HepG2 (cell line): Measurements from ENCODE around the gene PRSS27. TPM values are rescaled to one million over a fixed set of nuclear protein-coding genes. Genes with fewer than 3 reads are reported as not detected.

Experiments
- FLYWCH1 ChIP-seq: sonication (generic); formaldehyde crosslinking; IDR thresholded peaks from 2 replicates; pipeline ENCODE4 v1.8.1; 2023; ENCODE audit warnings: mild to moderate bottlenecking, missing genetic modification reagents
- HIVEP1 ChIP-seq: sonication (generic); formaldehyde crosslinking; IDR thresholded peaks from 2 replicates; pipeline ENCODE4 v1.4.0; 2020; ENCODE audit warnings: mild to moderate bottlenecking, missing genetic modification reagents
- LRRFIP1 ChIP-seq: sonication (generic); formaldehyde crosslinking; conservative IDR thresholded peaks from 2 replicates; pipeline ENCODE4 v1.4.0; 2020; ENCODE audit warnings: missing genetic modification reagents
- MIER3 ChIP-seq: IDR thresholded peaks from 2 replicates; pipeline ENCODE4 v1.6.1; 2016; ENCODE audit warnings: missing compliant biosample characterization, borderline replicate concordance
- RELA ChIP-seq: sonication (generic); formaldehyde crosslinking; IDR thresholded peaks from 2 replicates; pipeline ENCODE4 v1.4.0; 2020; ENCODE audit warnings: missing genetic modification reagents
- REXO4 ChIP-seq: sonication (generic); formaldehyde crosslinking; IDR thresholded peaks from 2 replicates; pipeline ENCODE4 v1.8.0; 2022; ENCODE audit warnings: missing genetic modification reagents, mild to moderate bottlenecking, borderline replicate concordance
- SKI ChIP-seq: fragments of 450-650 bp; IDR thresholded peaks from one replicate; pipeline ENCODE4 v1.6.1; 2018; ENCODE audit warnings: mild to moderate bottlenecking; ENCODE audit not compliant: partially characterized antibody
- THAP9 ChIP-seq: sonication (generic); formaldehyde crosslinking; IDR thresholded peaks from 2 replicates; pipeline ENCODE4; 2020; ENCODE audit warnings: missing genetic modification reagents, mild to moderate bottlenecking, borderline replicate concordance
- ZNF609 ChIP-seq: sonication (generic); formaldehyde crosslinking; IDR thresholded peaks from 2 replicates; pipeline ENCODE4 v1.4.0; 2020; ENCODE audit warnings: mild to moderate bottlenecking, missing genetic modification reagents, borderline replicate concordance
- ZNF776 ChIP-seq: sonication (generic); formaldehyde crosslinking; IDR thresholded peaks from 2 replicates; pipeline ENCODE4 v1.4.0; 2020; ENCODE audit warnings: mild to moderate bottlenecking, missing genetic modification reagents
- ZNF790 ChIP-seq: sonication (generic); formaldehyde crosslinking; IDR thresholded peaks from 2 replicates; pipeline ENCODE4 v1.8.0; 2022; ENCODE audit warnings: missing genetic modification reagents, mild to moderate bottlenecking, borderline replicate concordance
- polyA plus RNA-seq, 8 experiments: library from polyadenylated mRNA; depleted of rRNA in 3 of 8; stranded (reverse) in 7 of 8; unstranded in 1 of 8; fragments of >200 nt; fragmentation: Illumina TruSeq in 4 of 8; extraction: Trizol in 4 of 8; gene quantifications; 2 replicates each; pipeline versions ENCODE4 v1.2.1 to v1.2.3, GENCODE V29; 2011 to 2016; ENCODE audit warnings: low read depth in 4 of 8, missing spikeins in 1 of 8, mixed read lengths in 1 of 8; ENCODE audit not compliant: insufficient read depth in 1 of 8
- total RNA-seq, 5 experiments: library from RNA; depleted of rRNA; stranded (reverse); fragments of >200 nt; fragmentation: Illumina TruSeq; extraction: Trizol; gene quantifications; 2 replicates each; pipeline ENCODE4 v1.2.3, GENCODE V29; 2016; ENCODE audit warnings: low read depth in 1 of 5
- TF ChIP-seq, protein P1 (sequence below): sonication (generic); formaldehyde crosslinking; IDR thresholded peaks from 2 replicates; pipeline ENCODE4 v1.5.0; 2020; ENCODE audit warnings: missing genetic modification reagents, mild to moderate bottlenecking, borderline replicate concordance
- TF ChIP-seq, protein P2 (sequence below): sonication (generic); formaldehyde crosslinking; IDR thresholded peaks from 2 replicates; pipeline ENCODE4 v1.8.0; 2022; ENCODE audit warnings: mild to moderate bottlenecking, missing genetic modification reagents, moderate library complexity

PRSS27 gene
- total and polyA plus RNA-seq, 2 of the 13 experiments (the other 11 are each of a cell fraction or from before 2014, with no cell fraction given), result 0.20 to 0.73 TPM

DNA sequence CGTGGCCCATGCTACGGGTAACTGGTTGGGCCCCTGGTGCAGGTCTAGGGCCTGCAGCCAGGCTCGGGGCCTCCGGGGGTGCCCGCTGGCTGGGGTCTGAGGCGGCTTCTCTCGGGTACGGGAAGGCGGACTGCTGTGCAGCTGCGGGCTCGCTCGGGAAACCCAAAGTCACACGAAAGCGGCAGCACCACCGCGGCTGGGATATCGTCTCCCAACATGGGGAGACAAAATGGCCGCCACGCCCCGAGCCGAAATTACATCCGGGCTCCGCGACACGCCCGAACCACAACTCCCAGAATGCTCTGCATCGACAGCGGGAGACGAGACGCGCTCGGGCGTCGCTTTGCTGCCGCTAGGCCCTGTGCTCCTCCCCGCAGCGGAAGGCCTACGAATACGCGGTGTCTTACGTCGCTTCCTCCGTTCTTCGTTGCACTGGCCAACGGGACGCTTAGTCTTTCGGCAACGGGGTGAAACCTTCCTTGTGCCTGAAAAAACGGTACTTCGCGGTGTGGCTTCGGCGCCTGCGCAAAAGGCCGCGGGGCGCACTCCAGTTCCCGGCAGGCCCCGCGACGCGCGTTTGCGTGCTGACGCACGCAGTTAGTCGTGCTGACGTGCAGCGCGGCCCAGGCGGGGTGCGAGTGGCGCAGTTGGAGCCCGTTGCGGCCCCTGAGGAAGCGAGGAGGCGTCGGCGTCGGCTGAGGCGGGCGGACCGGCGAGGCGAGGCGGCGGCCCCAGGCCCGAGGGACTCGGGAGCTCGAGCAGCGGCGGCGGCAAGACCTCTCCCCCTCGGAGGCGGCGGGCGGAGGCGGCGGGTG, 32.2 kb upstream of the PRSS27 start, which contains the start of gene SRRM2 (continued):
- TF ChIP-seq ZNF609 (CRISPR knock-in tag) (0 out of 2 replicates have a peak, but pooled peaks have one; percentile 16), HIVEP1 (CRISPR knock-in tag) (peak; percentile 52; the same call in 1 of the 2 replicates), MIER3 (CRISPR knock-in tag) (peak; percentile 14; the same call in 1 of the 2 replicates), REXO4 (CRISPR knock-in tag) (0 out of 2 replicates have a peak, but pooled peaks have one; percentile 25), ZNF790 (CRISPR knock-in tag) (no peak; the same call in 1 of the 2 replicates), LRRFIP1 (no peak), ZNF776 (CRISPR knock-in tag) (no peak), RELA (CRISPR knock-in tag) (no peak; the same call in none of the 2 replicates), FLYWCH1 (CRISPR knock-in tag) (no peak), THAP9 (peak; percentile 92; the same call in 1 of the 2 replicates), SKI (no peak)
- TF ChIP-seq, protein P1, sequence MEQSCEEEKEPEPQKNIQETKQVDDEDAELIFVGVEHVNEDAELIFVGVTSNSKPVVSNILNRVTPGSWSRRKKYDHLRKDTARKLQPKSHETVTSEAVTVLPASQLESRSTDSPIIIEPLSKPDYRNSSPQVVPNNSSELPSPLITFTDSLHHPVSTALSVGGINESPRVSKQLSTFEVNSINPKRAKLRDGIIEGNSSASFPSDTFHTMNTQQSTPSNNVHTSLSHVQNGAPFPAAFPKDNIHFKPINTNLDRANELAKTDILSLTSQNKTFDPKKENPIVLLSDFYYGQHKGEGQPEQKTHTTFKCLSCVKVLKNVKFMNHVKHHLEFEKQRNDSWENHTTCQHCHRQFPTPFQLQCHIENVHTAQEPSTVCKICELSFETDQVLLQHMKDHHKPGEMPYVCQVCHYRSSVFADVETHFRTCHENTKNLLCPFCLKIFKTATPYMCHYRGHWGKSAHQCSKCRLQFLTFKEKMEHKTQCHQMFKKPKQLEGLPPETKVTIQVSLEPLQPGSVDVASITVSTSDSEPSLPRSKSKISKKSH (CRISPR knock-in tag), result peak; percentile 77; the same call in 1 of the 2 replicates
- TF ChIP-seq, protein P2, sequence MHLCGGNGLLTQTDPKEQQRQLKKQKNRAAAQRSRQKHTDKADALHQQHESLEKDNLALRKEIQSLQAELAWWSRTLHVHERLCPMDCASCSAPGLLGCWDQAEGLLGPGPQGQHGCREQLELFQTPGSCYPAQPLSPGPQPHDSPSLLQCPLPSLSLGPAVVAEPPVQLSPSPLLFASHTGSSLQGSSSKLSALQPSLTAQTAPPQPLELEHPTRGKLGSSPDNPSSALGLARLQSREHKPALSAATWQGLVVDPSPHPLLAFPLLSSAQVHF, result no peak; the same call in 1 of the 2 replicates
